WTC11 (cell line): ENCODE measurements around the gene NUP58. TPM values are rescaled to one million over a fixed set of nuclear protein-coding genes. Genes with fewer than 3 reads are reported as not detected.

Experiments used
- ATAC-seq: fragments of 200-7000 bp; cut with Tn5 transposase; 2 replicates; pipeline ENCODE4 v1.10.0; 2021; ENCODE audit warnings: mild to moderate bottlenecking, moderate library complexity
- CTCF ChIA-PET: fragments of 300-600 bp; sonication (Branson Sonifier 250); formaldehyde crosslinking; loops from one replicate; lab custom pipeline; 2021; ENCODE audit warnings: antibody characterized with exemption; lab: Charles Lee
- POLR2A ChIA-PET: fragments of 350-600 bp; sonication (Branson Sonifier 250); formaldehyde crosslinking; loops from one replicate; lab custom pipeline; 2021; ENCODE audit warnings: antibody characterized with exemption; lab: Charles Lee
- DNase-seq: peaks from one replicate; pipeline ENCODE4 v3.0.0; 2021; ENCODE audit warnings: low spot score
- H3K27ac Mint-ChIP-seq: 2 replicates; pipeline ENCODE4 v1.8.0; 2021; ENCODE audit warnings: mixed read lengths
- H3K27me3 Mint-ChIP-seq: 2 replicates; pipeline ENCODE4 v1.8.0; 2021; ENCODE audit warnings: low read depth, mild to moderate bottlenecking, moderate library complexity, mixed read lengths
- H3K36me3 Mint-ChIP-seq: 2 replicates; pipeline ENCODE4 v1.8.0; 2021; ENCODE audit warnings: mixed read lengths
- H3K4me1 Mint-ChIP-seq: 2 replicates; pipeline ENCODE4 v1.8.0; 2022; ENCODE audit warnings: mixed read lengths
- H3K4me3 Mint-ChIP-seq: 2 replicates; pipeline ENCODE4 v1.8.0; 2021; ENCODE audit warnings: mild to moderate bottlenecking, moderate library complexity, mixed read lengths
- H3K9me3 Mint-ChIP-seq: 2 replicates; pipeline ENCODE4 v1.8.0; 2021; ENCODE audit warnings: mixed read lengths
- AR ChIP-seq: fragments of 250-450 bp; sonication (Bioruptor Pico); IDR thresholded peaks from 2 replicates; pipeline ENCODE4 v1.9.0; 2021; ENCODE audit warnings: mild to moderate bottlenecking
- ELF4 ChIP-seq: sonication (generic); formaldehyde crosslinking; IDR thresholded peaks from 2 replicates; pipeline ENCODE4 v1.8.1; 2022; ENCODE audit warnings: low read depth, mild to moderate bottlenecking, moderate library complexity, missing genetic modification reagents
- GABPB1 ChIP-seq: sonication (generic); formaldehyde crosslinking; IDR thresholded peaks from 2 replicates; pipeline ENCODE4 v1.8.1; 2023; ENCODE audit warnings: mild to moderate bottlenecking, missing genetic modification reagents
- HMGXB4 ChIP-seq: sonication (generic); formaldehyde crosslinking; IDR thresholded peaks from 2 replicates; pipeline ENCODE4 v1.8.1; 2023; ENCODE audit warnings: mild to moderate bottlenecking, moderate library complexity, missing genetic modification reagents
- MXD4 ChIP-seq: fragments of 250-450 bp; sonication (Bioruptor Pico); IDR thresholded peaks from 2 replicates; pipeline ENCODE4 v1.8.0; 2021; ENCODE audit warnings: mild to moderate bottlenecking, moderate library complexity, borderline replicate concordance
- NFYB ChIP-seq: sonication (generic); formaldehyde crosslinking; conservative IDR thresholded peaks from 2 replicates; pipeline ENCODE4 v1.8.0; 2022; ENCODE audit warnings: low read depth, missing genetic modification reagents
- PREB ChIP-seq: sonication (generic); formaldehyde crosslinking; IDR thresholded peaks from 2 replicates; pipeline ENCODE4 v1.8.1; 2022; ENCODE audit warnings: mild to moderate bottlenecking, missing genetic modification reagents, moderate library complexity, borderline replicate concordance
- PRRX2 ChIP-seq: fragments of 250-450 bp; sonication (Bioruptor Pico); IDR thresholded peaks from 2 replicates; pipeline ENCODE4 v1.8.0; 2021; ENCODE audit warnings: mild to moderate bottlenecking
- RORB ChIP-seq: fragments of 250-450 bp; sonication (Bioruptor Pico); IDR thresholded peaks from 2 replicates; pipeline ENCODE4 v1.9.0; 2021; ENCODE audit warnings: mild to moderate bottlenecking
- SMAD4 ChIP-seq: sonication (generic); formaldehyde crosslinking; IDR thresholded peaks from 2 replicates; pipeline ENCODE4 v1.8.0; 2022; ENCODE audit warnings: mild to moderate bottlenecking, missing genetic modification reagents
- SP1 ChIP-seq: sonication (generic); formaldehyde crosslinking; conservative IDR thresholded peaks from 2 replicates; pipeline ENCODE4 v1.8.1; 2022; ENCODE audit warnings: missing genetic modification reagents
- TEAD1 ChIP-seq: sonication (generic); formaldehyde crosslinking; IDR thresholded peaks from 2 replicates; pipeline ENCODE4 v1.8.0; 2022; ENCODE audit warnings: mild to moderate bottlenecking, missing genetic modification reagents
- TP53 ChIP-seq: sonication (generic); formaldehyde crosslinking; IDR thresholded peaks from 2 replicates; pipeline ENCODE4 v1.8.1; 2023; ENCODE audit warnings: mild to moderate bottlenecking, missing genetic modification reagents
- ZNF219 ChIP-seq: sonication (generic); formaldehyde crosslinking; IDR thresholded peaks from 2 replicates; pipeline ENCODE4 v1.8.0; 2023; ENCODE audit warnings: missing genetic modification reagents, mild to moderate bottlenecking, borderline replicate concordance
- total RNA-seq: library from RNA; stranded (reverse); gene quantifications from 3 replicates; pipeline ENCODE4 v1.2.3, GENCODE V29; 2021
- TF ChIP-seq, protein P1 (sequence below): sonication (generic); formaldehyde crosslinking; IDR thresholded peaks from 2 replicates; pipeline ENCODE4 v1.8.1; 2023; ENCODE audit warnings: mild to moderate bottlenecking, missing genetic modification reagents, moderate library complexity
- TF ChIP-seq, protein P2 (sequence below): sonication (generic); formaldehyde crosslinking; IDR thresholded peaks from 2 replicates; pipeline ENCODE4 v1.8.0; 2023; ENCODE audit warnings: missing genetic modification reagents

Gene NUP58
- total RNA-seq, 1 experiment from 2014 or later, result 59.0 TPM

DNA sequence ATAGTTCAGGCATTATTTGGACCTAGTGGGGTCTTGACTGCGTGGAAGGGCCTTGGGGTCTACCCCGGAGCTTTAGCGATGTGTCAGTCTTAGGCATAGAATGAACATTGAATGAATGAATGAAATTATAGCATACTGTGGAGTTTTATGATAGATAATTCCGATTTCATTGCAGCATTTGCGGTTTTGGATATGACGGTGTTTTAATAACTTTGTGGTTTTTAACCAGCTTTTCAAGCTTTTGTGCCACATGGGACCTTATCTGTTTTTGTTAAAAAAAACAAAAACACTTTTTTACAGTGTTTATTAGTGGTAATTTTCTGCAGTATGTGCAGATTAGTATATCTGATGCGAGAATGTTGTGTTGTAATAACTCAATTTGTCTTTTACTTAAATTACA, 696 bp downstream of the NUP58 start:
- Mint-ChIP-seq H3K9me3 (0 out of 2 replicates have a peak, but pooled peaks cover 4% of the 10 kb centered on the region), H3K36me3 (peaks cover 18% of the 10 kb centered on the region), H3K4me1 (peaks cover 15% of the 10 kb centered on the region), H3K27me3 (peaks cover 22% of the 10 kb centered on the region), H3K4me3 (peak overlapping the region; percentile 89), H3K27ac (no peak overlapping the region)
- ChIA-PET CTCF (no interaction called here), POLR2A (interaction anchor here (0.6 kb wide), 1 partner anchor 1672 kb away, joined by 3 read pairs; no protein-coding TSS in a partner anchor)
- TF ChIP-seq, protein P1, sequence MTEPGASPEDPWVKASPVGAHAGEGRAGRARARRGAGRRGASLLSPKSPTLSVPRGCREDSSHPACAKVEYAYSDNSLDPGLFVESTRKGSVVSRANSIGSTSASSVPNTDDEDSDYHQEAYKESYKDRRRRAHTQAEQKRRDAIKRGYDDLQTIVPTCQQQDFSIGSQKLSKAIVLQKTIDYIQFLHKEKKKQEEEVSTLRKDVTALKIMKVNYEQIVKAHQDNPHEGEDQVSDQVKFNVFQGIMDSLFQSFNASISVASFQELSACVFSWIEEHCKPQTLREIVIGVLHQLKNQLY (CRISPR knock-in tag), result no peak
- no peak for TF ChIP-seq ELF4 (CRISPR knock-in tag)
- no peak for TF ChIP-seq RORB (CRISPR knock-in tag)
- no peak for TF ChIP-seq AR (CRISPR knock-in tag)
- no peak for TF ChIP-seq SMAD4
- TF ChIP-seq MXD4 (CRISPR knock-in tag), result no peak
- no peak for DNase-seq
- ATAC-seq, result no peak

DNA sequence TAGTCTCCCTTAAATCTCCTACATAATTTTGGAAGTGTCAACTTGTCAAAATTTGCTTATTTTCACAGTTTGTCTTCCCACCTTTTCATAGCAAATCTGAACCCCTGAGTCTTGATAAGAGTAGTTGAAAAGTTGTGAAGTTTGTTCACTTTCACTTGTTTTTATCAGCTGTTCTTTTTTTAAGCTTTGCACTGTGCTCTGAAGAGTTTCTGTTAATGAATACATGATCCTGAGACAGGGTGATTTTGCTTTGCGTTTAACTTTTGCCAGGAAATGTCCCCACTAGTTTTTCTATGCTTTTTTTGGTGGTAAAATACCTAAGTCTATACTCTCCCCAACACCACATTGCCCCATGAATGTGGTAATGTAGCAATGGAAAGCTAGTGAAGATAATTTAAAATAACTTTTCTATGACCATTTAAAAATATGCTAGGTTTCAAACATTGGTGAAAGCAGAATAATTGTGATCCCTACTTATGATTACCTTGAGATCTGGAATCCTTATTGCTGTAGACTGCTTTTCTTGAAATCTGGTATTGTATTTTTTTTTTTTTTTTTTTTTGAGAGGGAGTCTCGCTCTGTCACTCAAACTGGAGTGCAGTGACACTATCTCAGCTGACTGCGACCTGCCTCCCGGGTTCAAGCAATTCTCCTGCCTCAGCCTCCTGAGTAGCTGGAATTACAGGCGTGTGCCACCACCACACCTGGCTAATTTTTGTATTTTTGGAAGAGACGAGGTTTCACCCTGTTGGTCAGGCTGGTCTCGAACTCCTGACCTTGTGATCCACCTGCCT, 5.4 kb downstream of the NUP58 start:
- ChIA-PET POLR2A (no interaction called here), CTCF (interaction anchor here (0.7 kb wide), 1 partner anchor 275 kb away, joined by 3 read pairs; no protein-coding TSS in a partner anchor)
- no peaks in the 10 kb centered on the region for H3K27me3 Mint-ChIP-seq
- 0 out of 2 replicates have a peak overlapping the region, but pooled peaks have one; percentile 21 for H3K27ac Mint-ChIP-seq
- TF ChIP-seq TP53 (CRISPR knock-in tag) (no peak), NFYB (CRISPR knock-in tag) (no peak), SP1 (CRISPR knock-in tag) (no peak), PREB (no peak), HMGXB4 (CRISPR knock-in tag) (no peak), ZNF219 (CRISPR knock-in tag) (no peak), TEAD1 (CRISPR knock-in tag) (no peak), PRRX2 (CRISPR knock-in tag) (no peak), GABPB1 (CRISPR knock-in tag) (no peak)
- TF ChIP-seq, protein P2, sequence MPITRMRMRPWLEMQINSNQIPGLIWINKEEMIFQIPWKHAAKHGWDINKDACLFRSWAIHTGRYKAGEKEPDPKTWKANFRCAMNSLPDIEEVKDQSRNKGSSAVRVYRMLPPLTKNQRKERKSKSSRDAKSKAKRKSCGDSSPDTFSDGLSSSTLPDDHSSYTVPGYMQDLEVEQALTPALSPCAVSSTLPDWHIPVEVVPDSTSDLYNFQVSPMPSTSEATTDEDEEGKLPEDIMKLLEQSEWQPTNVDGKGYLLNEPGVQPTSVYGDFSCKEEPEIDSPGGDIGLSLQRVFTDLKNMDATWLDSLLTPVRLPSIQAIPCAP (CRISPR knock-in tag), result no peak
- H3K9me3 Mint-ChIP-seq, result no peaks in the 10 kb centered on the region
- no peak overlapping the region for H3K4me3 Mint-ChIP-seq
- DNase-seq (no peak), ATAC-seq (no peak)
- H3K36me3 Mint-ChIP-seq, result peaks cover 51% of the 10 kb centered on the region
- peaks cover 15% of the 10 kb centered on the region for H3K4me1 Mint-ChIP-seq
